B cell (primary cell): ENCODE measurements around the gene AZU1. TPM values are rescaled to one million over a fixed set of nuclear protein-coding genes. Genes with fewer than 3 reads are reported as not detected.

Source experiments
- ATAC-seq: fragments of 200-7000 bp; cut with Tn5 transposase; one replicate; pipeline ENCODE4 v1.10.0; 2021; ENCODE audit warnings: low read depth, mild to moderate bottlenecking, moderate number of reproducible peaks, moderate library complexity
- CTCF ChIA-PET: fragments of 350-600 bp; sonication (Branson Sonifier 250); formaldehyde crosslinking; loops from one replicate; lab custom pipeline; 2021; ENCODE audit warnings: antibody characterized with exemption, inconsistent platforms; lab: Charles Lee
- POLR2A ChIA-PET: fragments of 350-600 bp; sonication (Branson Sonifier 250); formaldehyde crosslinking; loops from one replicate; lab custom pipeline; 2021; ENCODE audit warnings: antibody characterized with exemption; lab: Charles Lee
- DNase-seq: peaks from one replicate; pipeline ENCODE4 v3.0.0; 2013
- H2AFZ ChIP-seq: 2 replicates; pipeline ENCODE4 v1.6.1; 2012; ENCODE audit warnings: mild to moderate bottlenecking, low read depth, low read length; ENCODE audit not compliant: insufficient read depth, poor library complexity, severe bottlenecking
- H3K27ac ChIP-seq, 2 donors: 1 replicate in 1 of 2; 2 replicates in 1 of 2; pipeline ENCODE4 v1.5.1; 2012 to 2013; ENCODE audit warnings: low read length in 2 of 2, mild to moderate bottlenecking in 2 of 2, moderate library complexity in 1 of 2
- H3K27me3 ChIP-seq, 4 experiments: fragments of 200-600 bp in 1 of 4; sonication (generic) in 1 of 4; replicated peaks in 1 of 4; 1 replicate in 2 of 4; 2 replicates in 2 of 4; pipeline versions ENCODE4 v1.6.1 to v1.7.0; 2013 to 2016; ENCODE audit warnings: low read length in 3 of 4, mild to moderate bottlenecking in 2 of 4, mixed read lengths in 1 of 4, moderate library complexity in 1 of 4; ENCODE audit not compliant: insufficient read depth in 4 of 4, control insufficient read depth in 3 of 4; ENCODE audit errors: control extremely low read depth in 1 of 4
- H3K36me3 ChIP-seq, 2 experiments: replicated peaks in 1 of 2; 1 replicate in 1 of 2; 2 replicates in 1 of 2; pipeline versions ENCODE4 v1.6.1 to v1.7.1; 2013; ENCODE audit warnings: low read length in 1 of 2; ENCODE audit not compliant: insufficient read depth in 2 of 2, control insufficient read depth in 1 of 2; ENCODE audit errors: control extremely low read depth in 1 of 2, extremely low read depth in 1 of 2
- H3K4me1 ChIP-seq, 2 donors: fragments of 200-600 bp in 1 of 2; sonication (generic) in 1 of 2; 1 replicate in 1 of 2; 2 replicates in 1 of 2; pipeline versions ENCODE4 v1.5.1 to v1.6.1; 2013 to 2017; ENCODE audit warnings: low read length in 2 of 2; ENCODE audit not compliant: control insufficient read depth in 2 of 2, insufficient read depth in 2 of 2
- H3K4me2 ChIP-seq: replicated peaks from 2 replicates; pipeline ENCODE3; 2012; ENCODE audit warnings: mild to moderate bottlenecking, low read depth, low read length; ENCODE audit not compliant: poor library complexity, severe bottlenecking
- H3K4me3 ChIP-seq, 5 experiments: fragments of 200-600 bp in 1 of 5; sonication (generic) in 1 of 5; 1 replicate in 3 of 5; 2 replicates in 2 of 5; pipeline versions ENCODE4 v1.5.1 to v1.7.0; 2011 to 2016; ENCODE audit warnings: low read length in 4 of 5, mild to moderate bottlenecking in 4 of 5, low read depth in 2 of 5, control low read depth in 1 of 5, moderate library complexity in 1 of 5; ENCODE audit not compliant: insufficient read depth in 1 of 5; ENCODE audit errors: control extremely low read depth in 1 of 5, extremely low read depth in 1 of 5
- H3K79me2 ChIP-seq: fragments of 200-600 bp; sonication (generic); one replicate; pipeline ENCODE4 v1.6.0; 2016; ENCODE audit warnings: low read length; ENCODE audit not compliant: control insufficient read depth, insufficient read depth
- H3K9ac ChIP-seq: fragments of 200-600 bp; sonication (generic); 2 replicates; pipeline ENCODE4 v1.6.1; 2017; ENCODE audit warnings: mild to moderate bottlenecking, low read length, moderate library complexity
- H3K9me3 ChIP-seq, 3 donors: one replicate each; pipeline versions ENCODE4 v1.6.1 to v1.7.1; 2013; ENCODE audit warnings: low read length in 2 of 3; ENCODE audit not compliant: control insufficient read depth in 2 of 3, insufficient read depth in 1 of 3; ENCODE audit errors: control extremely low read depth in 1 of 3
- H4K20me1 ChIP-seq: 2 replicates; pipeline ENCODE4 v1.6.0; 2012; ENCODE audit warnings: mild to moderate bottlenecking, low read length; ENCODE audit not compliant: insufficient read depth, control insufficient read depth, poor library complexity, severe bottlenecking
- H3K27ac Mint-ChIP-seq: one replicate; pipeline ENCODE4 v1.8.0; 2021; ENCODE audit warnings: mixed read lengths
- H3K27me3 Mint-ChIP-seq: one replicate; pipeline ENCODE4 v1.8.0; 2021; ENCODE audit warnings: mixed read lengths
- H3K4me1 Mint-ChIP-seq: one replicate; pipeline ENCODE4 v1.8.0; 2021; ENCODE audit warnings: mixed read lengths
- H3K4me3 Mint-ChIP-seq: one replicate; pipeline ENCODE4 v1.8.0; 2021; ENCODE audit warnings: mixed read lengths
- H3K9me3 Mint-ChIP-seq: one replicate; pipeline ENCODE4 v1.8.0; 2022; ENCODE audit warnings: mixed read lengths; ENCODE audit not compliant: insufficient read depth
- CTCF ChIP-seq: fragments of 200-600 bp; IDR thresholded peaks from one replicate; pipeline ENCODE4 v1.8.0; 2022; ENCODE audit warnings: antibody characterized with exemption, mild to moderate bottlenecking
- EZH2 ChIP-seq: IDR thresholded peaks from 2 replicates; pipeline ENCODE4 v1.6.1; 2012; ENCODE audit warnings: borderline replicate concordance, low read depth, mild to moderate bottlenecking, moderate library complexity, low read length; ENCODE audit not compliant: insufficient read depth, poor library complexity, severe bottlenecking
- WGBS: methylation state at CpG from one replicate; pipeline ENCODE4 v1.1.5; 2013; ENCODE audit warnings: missing lambda C conversion rate; ENCODE audit not compliant: insufficient coverage; 5-methylcytosine and 5-hydroxymethylcytosine counted together
- intact Hi-C: fragments of 100-400 bp; cut with micrococcal nuclease; formaldehyde crosslinking; loops from one replicate; pipeline ENCODE4 v1.10.0; 2022
- polyA plus RNA-seq: library from polyadenylated mRNA; depleted of rRNA; stranded (reverse); fragments of >200 nt; gene quantifications from 2 replicates; pipeline ENCODE4 v1.2.3, GENCODE V29; 2012
- total RNA-seq, 2 donors: library from RNA; stranded (reverse); fragments of 120-200 nt in 1 of 2; gene quantifications; 1 replicate in 1 of 2; 2 replicates in 1 of 2; pipeline versions ENCODE4 v1.2.3 to v1.2.4, GENCODE V29; 2013 to 2022

AZU1 gene
- total and polyA plus RNA-seq, 2 donors (not counting 1 experiment from before 2014, with no cell fraction given), result 0.13 to 0.44 TPM

- H3K4me1 ChIP-seq, result peaks cover 22 to 49% of the 10 kb centered on the region in 2 donors
- H3K27ac ChIP-seq, result peak overlapping the region in 1 of 2 donors; percentile 74
- peaks cover 0 to 49% of the 10 kb centered on the region in 2 experiments for H3K36me3 ChIP-seq
- no peak for TF ChIP-seq EZH2
- no peak for TF ChIP-seq CTCF
- no peak for ATAC-seq
- peak overlapping the region; percentile 75 for H3K9ac ChIP-seq
- H3K27me3 Mint-ChIP-seq, result no peaks in the 10 kb centered on the region
- DNase-seq, result peak; percentile 52
- H3K9me3 ChIP-seq, result no peaks in the 10 kb centered on the region
- H3K4me3 ChIP-seq, result peak overlapping the region in 4 of 5 experiments; percentile 57 to 86 (median 73)
- H3K9me3 Mint-ChIP-seq, result no peaks in the 10 kb centered on the region
- peak overlapping the region; percentile 92 for H3K4me3 Mint-ChIP-seq
- WGBS, result 40% methylated on average over 24 of the region's 28 CpGs
- peak overlapping the region; percentile 99 for H3K4me2 ChIP-seq
- H4K20me1 ChIP-seq, result peaks cover 64% of the 10 kb centered on the region
- no peaks in the 10 kb centered on the region for H3K27me3 ChIP-seq
- intact Hi-C loops, result no loop called here
- H2AFZ ChIP-seq, result no peak overlapping the region
- H3K27ac Mint-ChIP-seq, result peak overlapping the region; percentile 81
- peaks cover 75% of the 10 kb centered on the region for H3K79me2 ChIP-seq
- ChIA-PET CTCF (interaction anchor here (0.6 to 1.4 kb wide), 2 partner anchors 109 to 1220 kb away, joined by 3 to 4 read pairs; no protein-coding TSS in a partner anchor), POLR2A (interaction anchor here (0.6 kb wide), 2 partner anchors 185 to 270 kb away, joined by 4 to 5 read pairs; partner anchors contain the start of gene WDR18)
- H3K4me1 Mint-ChIP-seq, result peaks cover 44% of the 10 kb centered on the region
Measured at GRCh38 chr19:799076-799881, 28.4 kb upstream of the AZU1 start.
